GM12878 (cell line): ENCODE results near the gene ERG.

Source experiments
- CBX5 ChIP-seq: sonication (generic); IDR thresholded peaks from 2 replicates; pipeline ENCODE4 v1.6.1; 2016; ENCODE audit warnings: low read depth, moderate library complexity, mild to moderate bottlenecking, inconsistent platforms
- CREB1 ChIP-seq: IDR thresholded peaks from 2 replicates; pipeline ENCODE4 v1.6.1; 2012; ENCODE audit warnings: low read depth, mild to moderate bottlenecking, inconsistent platforms
- CTCF ChIP-seq, 3 experiments: IDR thresholded peaks in 2 of 3; conservative IDR thresholded peaks in 1 of 3; 2 replicates each; pipeline ENCODE4 v1.5.1; 2011; ENCODE audit warnings: low read depth in 3 of 3, low read length in 3 of 3, mild to moderate bottlenecking in 3 of 3, control low read depth in 2 of 3, moderate library complexity in 2 of 3, inconsistent platforms in 1 of 3, mixed read lengths in 1 of 3; ENCODE audit not compliant: control insufficient read depth in 2 of 3, insufficient read depth in 1 of 3; ENCODE audit errors: extremely low read depth in 1 of 3
- EZH2 ChIP-seq: IDR thresholded peaks from 2 replicates; pipeline ENCODE4 v1.6.1; 2012; ENCODE audit warnings: low read depth, mild to moderate bottlenecking, control low read depth, inconsistent platforms, low read length, borderline replicate concordance; ENCODE audit not compliant: control insufficient read depth
- JUND ChIP-seq: IDR thresholded peaks from 2 replicates; pipeline ENCODE4 v1.6.1; 2012; ENCODE audit warnings: low read depth, mild to moderate bottlenecking, low read length, improper control_type of control experiment, moderate library complexity
- MYC ChIP-seq: IDR thresholded peaks from 2 replicates; pipeline ENCODE4 v1.6.1; 2011; ENCODE audit warnings: mild to moderate bottlenecking, low read length, moderate library complexity, inconsistent platforms; ENCODE audit not compliant: insufficient read depth, insufficient replicate concordance, insufficient read length, severe bottlenecking
- NRF1 ChIP-seq: conservative IDR thresholded peaks from 2 replicates; pipeline ENCODE4 v1.6.1; 2011; ENCODE audit warnings: mild to moderate bottlenecking, low read depth, low read length, improper control_type of control experiment
- POLR2A ChIP-seq: IDR thresholded peaks from 2 replicates; pipeline ENCODE4 v1.6.1; 2011; ENCODE audit warnings: low read depth, mild to moderate bottlenecking, low read length
- POLR2AphosphoS2 ChIP-seq: IDR thresholded peaks from 2 replicates; pipeline ENCODE4 v1.6.1; 2011; ENCODE audit warnings: low read depth, mild to moderate bottlenecking, low read length, improper control_type of control experiment, moderate library complexity
- POLR2AphosphoS5 ChIP-seq: IDR thresholded peaks from 2 replicates; pipeline ENCODE4 v1.6.1; 2011; ENCODE audit warnings: mild to moderate bottlenecking, low read length, inconsistent platforms
- SMC3 ChIP-seq: IDR thresholded peaks from 2 replicates; pipeline ENCODE4 v1.6.1; 2011; ENCODE audit warnings: low read length, improper control_type of control experiment, borderline replicate concordance
- YY1 ChIP-seq: IDR thresholded peaks from 2 replicates; pipeline ENCODE4 v1.6.1; 2011; ENCODE audit warnings: low read depth, mild to moderate bottlenecking, low read length
- ZNF24 ChIP-seq: fragments of 450-650 bp; IDR thresholded peaks from 2 replicates; pipeline ENCODE4 v1.6.1; 2017; ENCODE audit warnings: antibody characterized with exemption, mild to moderate bottlenecking

- TF ChIP-seq NRF1 (no peak), YY1 (no peak), CREB1 (no peak), MYC (no peak), POLR2AphosphoS5 (no peak), POLR2A (no peak), JUND (no peak), CTCF (IDR thresholded peaks at IDR 0.05 in 2 of 3, conservative IDR thresholded peaks at IDR 0.05 in 1 of 3; ENCODE audit: control insufficient read depth in 2 of 3, extremely low read depth in 1 of 3, insufficient read depth in 1 of 3, low read depth in 3 of 3, low read length in 3 of 3) (no peak), SMC3 (no peak), ZNF24 (no peak), CBX5 (no peak), EZH2 (no peak), POLR2AphosphoS2 (no peak)
These were observed 58.3 kb downstream of the ERG start for GRCh38 chr21:38439957-38440356.
